SU-DHL-6 (cell line): ENCODE results near the gene ASB18.

Experiments
- H2AFZ ChIP-seq: fragments of 200-600 bp; sonication (generic); 2 replicates; pipeline ENCODE4 v1.6.1; 2014; ENCODE audit warnings: low read depth, mild to moderate bottlenecking, moderate library complexity, mixed read lengths, antibody characterized with exemption, low read length; ENCODE audit not compliant: severe bottlenecking
- H3F3A ChIP-seq: fragments of 200-600 bp; shearing (Covaris generic); 2 replicates; pipeline ENCODE4 v1.6.0; 2016; ENCODE audit warnings: antibody characterized with exemption, mild to moderate bottlenecking; ENCODE audit not compliant: insufficient read depth
- H3K27ac ChIP-seq: fragments of 200-600 bp; sonication (generic); 2 replicates; pipeline ENCODE4 v1.5.1; 2016; ENCODE audit warnings: low read depth, mild to moderate bottlenecking, low read length, moderate library complexity, mixed read lengths
- H3K27me3 ChIP-seq: fragments of 200-600 bp; sonication (generic), shearing (Covaris generic); 2 replicates; pipeline ENCODE4 v1.6.0; 2014; ENCODE audit warnings: mild to moderate bottlenecking, low read length
- H3K36me3 ChIP-seq: fragments of 200-600 bp; sonication (generic); 2 replicates; pipeline ENCODE4 v1.6.1; 2014; ENCODE audit warnings: mild to moderate bottlenecking, low read length, mixed read lengths
- H3K4me2 ChIP-seq: fragments of 300-600, 200-600 bp; shearing (Covaris generic), sonication (generic); 2 replicates; pipeline ENCODE4 v1.6.0; 2014; ENCODE audit warnings: low read length, low read depth, mild to moderate bottlenecking; ENCODE audit not compliant: poor library complexity, severe bottlenecking
- H3K4me3 ChIP-seq: fragments of 200-600 bp; sonication (generic); 2 replicates; pipeline ENCODE4 v1.5.1; 2014; ENCODE audit warnings: antibody characterized with exemption, low read length, mild to moderate bottlenecking, mixed read lengths; ENCODE audit not compliant: insufficient read depth, poor library complexity, severe bottlenecking
- H3K79me2 ChIP-seq: fragments of 200-600 bp; sonication (generic); 2 replicates; pipeline ENCODE4 v1.6.1; 2014; ENCODE audit warnings: mild to moderate bottlenecking, low read length, moderate library complexity; ENCODE audit not compliant: insufficient read depth
- H3K9ac ChIP-seq: fragments of 200-600 bp; sonication (generic); 2 replicates; pipeline ENCODE4 v1.7.0; 2014; ENCODE audit warnings: mild to moderate bottlenecking, low read length
- H3K9me2 ChIP-seq: fragments of 200-600 bp; sonication (generic); replicated peaks from 2 replicates; pipeline ENCODE4 v1.6.1; 2014; ENCODE audit warnings: low read length; ENCODE audit not compliant: insufficient read depth
- H3K9me3 ChIP-seq: fragments of 200-600 bp; sonication (generic); 2 replicates; pipeline ENCODE4 v1.6.1; 2014; ENCODE audit warnings: low read length, mixed read lengths; ENCODE audit not compliant: insufficient read depth
- H4K20me1 ChIP-seq: fragments of 200-600 bp; sonication (generic); 2 replicates; pipeline ENCODE4 v1.6.1; 2014; ENCODE audit warnings: low read depth, mild to moderate bottlenecking, antibody characterized with exemption, low read length, moderate library complexity, mixed read lengths
- CTCF ChIP-seq: fragments of 200-600 bp; sonication (generic); IDR thresholded peaks from one replicate; pipeline ENCODE4 v1.5.1; 2017; ENCODE audit warnings: antibody characterized with exemption, mild to moderate bottlenecking, low read length, moderate library complexity; ENCODE audit not compliant: insufficient read depth, poor library complexity, severe bottlenecking
- EZH2phosphoT487 ChIP-seq: fragments of 200-600 bp; sonication (generic), shearing (Covaris generic); conservative IDR thresholded peaks from 2 replicates; pipeline ENCODE4 v1.6.1; 2018; ENCODE audit warnings: mild to moderate bottlenecking, antibody characterized with exemption, low read length, moderate library complexity, mixed read lengths

Gene ASB18

GRCh38 chr2:236209996-236210395 lies 54.2 kb downstream of the ASB18 start:
- TF ChIP-seq EZH2phosphoT487 (no peak), CTCF (no peak)
- no peaks in the 10 kb centered on the region for H3K27me3 ChIP-seq
- no peaks in the 10 kb centered on the region for H3K9me2 ChIP-seq
- no peak overlapping the region for H3K27ac ChIP-seq
- no peaks in the 10 kb centered on the region for H3K79me2 ChIP-seq
- H4K20me1 ChIP-seq, result no peaks in the 10 kb centered on the region
- H3K9ac ChIP-seq, result no peak overlapping the region
- H2AFZ ChIP-seq, result no peak overlapping the region
- no peaks in the 10 kb centered on the region for H3F3A ChIP-seq
- no peak overlapping the region for H3K4me2 ChIP-seq
- H3K4me3 ChIP-seq, result no peak overlapping the region
- H3K36me3 ChIP-seq, result no peaks in the 10 kb centered on the region
- no peaks in the 10 kb centered on the region for H3K9me3 ChIP-seq

- Histone ChIP-seq H3K27ac (no peak overlapping the region), H4K20me1 (no peaks in the 10 kb centered on the region), H3K36me3 (no peaks in the 10 kb centered on the region), H2AFZ (no peak overlapping the region), H3F3A (no peaks in the 10 kb centered on the region), H3K4me2 (no peak overlapping the region), H3K4me3 (no peak overlapping the region), H3K9me2 (no peaks in the 10 kb centered on the region), H3K9me3 (no peaks in the 10 kb centered on the region), H3K9ac (no peak overlapping the region), H3K27me3 (no peaks in the 10 kb centered on the region), H3K79me2 (no peaks in the 10 kb centered on the region)
- TF ChIP-seq EZH2phosphoT487 (no peak), CTCF (no peak)
These were observed 54.7 kb downstream of the ASB18 start for GRCh38 chr2:236209535-236209934.

GRCh38 chr2:236208019-236208926 lies 55.9 kb downstream of the ASB18 start:
- H3K4me3 ChIP-seq, result no peak overlapping the region
- no peak for TF ChIP-seq EZH2phosphoT487
- no peak for TF ChIP-seq CTCF

More at GRCh38 chr2:236208019-236208926, 55.9 kb downstream of the ASB18 start:
- no peaks in the 10 kb centered on the region for H3K27me3 ChIP-seq
- H3K9me3 ChIP-seq, result no peaks in the 10 kb centered on the region
- H3K4me2 ChIP-seq, result no peak overlapping the region
- H3K27ac ChIP-seq, result no peak overlapping the region
- no peaks in the 10 kb centered on the region for H4K20me1 ChIP-seq
- H3K79me2 ChIP-seq, result no peaks in the 10 kb centered on the region
- no peak overlapping the region for H2AFZ ChIP-seq
- no peak overlapping the region for H3K9ac ChIP-seq
- H3K9me2 ChIP-seq, result no peaks in the 10 kb centered on the region
- no peaks in the 10 kb centered on the region for H3K36me3 ChIP-seq
- no peaks in the 10 kb centered on the region for H3F3A ChIP-seq
